ENCODE results near the gene OGFR. TPM values are rescaled to one million over a fixed set of nuclear protein-coding genes. Genes with fewer than 3 reads are reported as not detected.

The OGFR gene
- total RNA-seq, 1 experiment from 2014 or later = 46.1 TPM

- DNase-seq (ENCODE audit: low spot score) = no peak
- POLR2A ChIA-PET (ENCODE audit: low non-redundant PET) = interaction anchor here (0.5 kb wide), 1 partner anchor 40 kb away, joined by 3 read pairs; no protein-coding TSS in a partner anchor
- intact Hi-C loops (cut with micrococcal nuclease; ENCODE audit: unreplicated experiment) = no loop called here
- TF ChIP-seq, protein P1, sequence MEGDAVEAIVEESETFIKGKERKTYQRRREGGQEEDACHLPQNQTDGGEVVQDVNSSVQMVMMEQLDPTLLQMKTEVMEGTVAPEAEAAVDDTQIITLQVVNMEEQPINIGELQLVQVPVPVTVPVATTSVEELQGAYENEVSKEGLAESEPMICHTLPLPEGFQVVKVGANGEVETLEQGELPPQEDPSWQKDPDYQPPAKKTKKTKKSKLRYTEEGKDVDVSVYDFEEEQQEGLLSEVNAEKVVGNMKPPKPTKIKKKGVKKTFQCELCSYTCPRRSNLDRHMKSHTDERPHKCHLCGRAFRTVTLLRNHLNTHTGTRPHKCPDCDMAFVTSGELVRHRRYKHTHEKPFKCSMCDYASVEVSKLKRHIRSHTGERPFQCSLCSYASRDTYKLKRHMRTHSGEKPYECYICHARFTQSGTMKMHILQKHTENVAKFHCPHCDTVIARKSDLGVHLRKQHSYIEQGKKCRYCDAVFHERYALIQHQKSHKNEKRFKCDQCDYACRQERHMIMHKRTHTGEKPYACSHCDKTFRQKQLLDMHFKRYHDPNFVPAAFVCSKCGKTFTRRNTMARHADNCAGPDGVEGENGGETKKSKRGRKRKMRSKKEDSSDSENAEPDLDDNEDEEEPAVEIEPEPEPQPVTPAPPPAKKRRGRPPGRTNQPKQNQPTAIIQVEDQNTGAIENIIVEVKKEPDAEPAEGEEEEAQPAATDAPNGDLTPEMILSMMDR (conservative IDR thresholded peaks at IDR 0.05; ENCODE audit: low read depth, low read length) = no peak
- TF ChIP-seq EZH2 (IDR thresholded peaks at IDR 0.05; ENCODE audit: borderline replicate concordance, low read depth, low read length, poor library complexity, severe bottlenecking) = no peak
- Histone ChIP-seq H3K4me1 (ENCODE audit: insufficient read depth, low read length, poor library complexity, severe bottlenecking) (peaks cover 26% of the 10 kb centered on the region), H3K36me3 (ENCODE audit: insufficient read depth, low read length, poor library complexity, severe bottlenecking) (no peaks in the 10 kb centered on the region), H3K27ac (ENCODE audit: low read depth, low read length, poor library complexity, severe bottlenecking) (no peak overlapping the region), H3K4me3 (ENCODE audit: low read depth, low read length, poor library complexity, severe bottlenecking) (no peak overlapping the region), H3K9me3 (ENCODE audit: low read depth, low read length, poor library complexity, severe bottlenecking) (no peaks in the 10 kb centered on the region), H3K27me3 (replicated peaks; ENCODE audit: insufficient read depth, low read depth, low read length, poor library complexity) (no peaks in the 10 kb centered on the region)
- no TSS peak for BruUV-seq (replicated peaks)
- CTCF ChIA-PET = interaction anchor here (0.7 kb wide), 1 partner anchor 56 kb away, joined by 3 read pairs; no protein-coding TSS in a partner anchor
Observed at GRCh38 chr20:62834967-62835730, 30.5 kb downstream of the OGFR start.

- Histone ChIP-seq H3K4me3 (ENCODE audit: low read depth, low read length, poor library complexity, severe bottlenecking) (peak overlapping the region; percentile 23), H3K27me3 (replicated peaks; ENCODE audit: insufficient read depth, low read depth, low read length, poor library complexity) (no peaks in the 10 kb centered on the region), H3K27ac (ENCODE audit: low read depth, low read length, poor library complexity, severe bottlenecking) (peak overlapping the region; percentile 51), H3K36me3 (ENCODE audit: insufficient read depth, low read length, poor library complexity, severe bottlenecking) (no peaks in the 10 kb centered on the region), H3K9me3 (ENCODE audit: low read depth, low read length, poor library complexity, severe bottlenecking) (no peaks in the 10 kb centered on the region), H3K4me1 (ENCODE audit: insufficient read depth, low read length, poor library complexity, severe bottlenecking) (peaks cover 26% of the 10 kb centered on the region)
- ChIA-PET POLR2A (ENCODE audit: low non-redundant PET) (no interaction called here), CTCF (no interaction called here)
- TF ChIP-seq EZH2 (IDR thresholded peaks at IDR 0.05; ENCODE audit: borderline replicate concordance, low read depth, low read length, poor library complexity, severe bottlenecking) = no peak
- TF ChIP-seq, protein P1 (conservative IDR thresholded peaks at IDR 0.05; ENCODE audit: low read depth, low read length) = no peak
- no TSS peak for BruUV-seq (replicated peaks)
- DNase-seq (ENCODE audit: low spot score) = no peak
- intact Hi-C loops (cut with micrococcal nuclease; ENCODE audit: unreplicated experiment) = no loop called here
Observed at GRCh38 chr20:62835931-62836861, 31.6 kb downstream of the OGFR start.

GRCh38 chr20:62836967-62837490 is 32.4 kb downstream of the OGFR start:
- CTCF ChIA-PET = no interaction called here
- Histone ChIP-seq H3K27ac (ENCODE audit: low read depth, low read length, poor library complexity, severe bottlenecking) (no peak overlapping the region), H3K9me3 (ENCODE audit: low read depth, low read length, poor library complexity, severe bottlenecking) (no peaks in the 10 kb centered on the region), H3K27me3 (replicated peaks; ENCODE audit: insufficient read depth, low read depth, low read length, poor library complexity) (no peaks in the 10 kb centered on the region), H3K36me3 (ENCODE audit: insufficient read depth, low read length, poor library complexity, severe bottlenecking) (no peaks in the 10 kb centered on the region), H3K4me3 (ENCODE audit: low read depth, low read length, poor library complexity, severe bottlenecking) (peak overlapping the region; percentile 23), H3K4me1 (ENCODE audit: insufficient read depth, low read length, poor library complexity, severe bottlenecking) (peaks cover 21% of the 10 kb centered on the region)
- intact Hi-C loops (cut with micrococcal nuclease; ENCODE audit: unreplicated experiment) = no loop called here
- POLR2A ChIA-PET (ENCODE audit: low non-redundant PET) = no interaction called here
- DNase-seq (ENCODE audit: low spot score) = no peak
- no TSS peak for BruUV-seq (replicated peaks)
- no peak for TF ChIP-seq EZH2 (IDR thresholded peaks at IDR 0.05; ENCODE audit: borderline replicate concordance, low read depth, low read length, poor library complexity, severe bottlenecking)
- TF ChIP-seq, protein P1 (conservative IDR thresholded peaks at IDR 0.05; ENCODE audit: low read depth, low read length) = no peak
